GM21528 (cell line): ENCODE results near the gene BAZ1A.
"Not testable (repeated sequence)": the region's sequence is repeated elsewhere in the genome, so short reads cannot be mapped to it uniquely, and the experiment has no call there.

ENCODE experiments used
- ATAC-seq: cut with Tn5 transposase; IDR thresholded peaks from one replicate; pipeline ENCODE4 v1.9.1; 2021; ENCODE audit warnings: mild to moderate bottlenecking, moderate library complexity; ENCODE audit not compliant: unreplicated experiment, low FRiP score

Gene BAZ1A

GRCh38 chr14:34792598-34792997, 82.6 kb downstream of the BAZ1A start:
- ATAC-seq = no peak

GRCh38 chr14:34785223-34786006, 89.7 kb downstream of the BAZ1A start:
- ATAC-seq = no peak

- no peak for ATAC-seq
These were observed 93.1 kb downstream of the BAZ1A start for GRCh38 chr14:34782031-34782430.

- ATAC-seq = no peak
These were observed 93.9 kb downstream of the BAZ1A start for GRCh38 chr14:34781242-34781641.

GRCh38 chr14:34780646-34781045, 94.5 kb downstream of the BAZ1A start:
- no peak for ATAC-seq

DNA sequence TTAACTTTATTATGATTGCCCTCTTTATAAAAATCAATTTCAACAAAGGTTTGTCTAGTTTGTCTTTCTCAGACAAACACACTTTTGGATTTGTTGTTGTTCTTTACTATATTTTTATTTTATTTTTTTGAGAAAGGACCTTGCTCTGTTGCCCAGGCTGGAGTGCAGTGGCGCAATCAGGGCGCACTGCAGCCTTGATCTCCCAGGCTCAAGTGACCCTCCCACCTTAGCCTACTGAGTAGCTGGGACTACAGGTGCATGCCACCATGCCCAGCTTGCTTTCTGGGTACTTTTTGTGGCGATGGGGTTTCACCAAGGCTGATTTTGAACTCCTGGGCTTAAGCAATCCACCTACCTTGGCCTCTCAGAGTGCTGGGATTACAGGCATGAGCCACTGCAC, 96.4 kb downstream of the BAZ1A start:
- ATAC-seq = no peak

DNA sequence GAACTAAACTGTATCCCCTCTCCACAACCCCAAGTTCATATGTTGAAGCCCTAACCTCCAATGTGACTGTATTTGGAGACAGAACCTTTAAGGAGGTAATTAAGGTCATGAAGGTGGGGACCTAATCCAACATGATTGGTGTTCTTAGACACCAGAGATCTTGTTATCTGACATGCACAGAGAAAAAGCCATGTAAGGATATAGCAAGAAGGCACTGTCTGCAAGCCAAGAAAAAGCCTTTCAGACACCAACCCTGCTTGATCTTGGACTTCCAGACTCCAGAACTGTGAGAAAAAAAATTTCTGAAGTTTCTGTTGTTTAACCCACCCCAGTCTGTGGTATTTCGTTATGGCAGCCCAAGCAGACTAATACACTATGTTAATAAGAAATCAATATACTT, 98.5 kb downstream of the BAZ1A start:
- no peak for ATAC-seq

GRCh38 chr14:34775922-34776321, 99.2 kb downstream of the BAZ1A start:
- no peak for ATAC-seq

DNA sequence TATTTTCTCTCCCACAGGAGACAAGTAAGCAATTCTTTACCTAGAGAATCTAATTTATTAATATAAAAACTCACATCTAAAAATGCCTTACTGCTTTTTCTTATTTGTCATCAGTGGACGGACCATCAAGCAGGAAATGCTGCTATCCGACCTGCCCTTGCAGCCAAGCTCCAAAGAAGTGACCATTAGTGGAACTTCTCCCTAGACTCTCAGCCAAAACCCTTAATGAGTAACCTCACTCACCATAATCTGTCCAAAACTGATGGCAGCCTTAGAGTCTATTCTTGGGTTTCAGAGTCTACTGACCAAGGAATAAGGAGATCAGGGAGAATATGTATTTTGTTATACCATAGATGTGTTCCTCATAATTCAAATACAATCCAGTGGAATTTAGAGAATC, 99.8 kb downstream of the BAZ1A start:
- no peak for ATAC-seq

- no peak for ATAC-seq
These were observed 104.3 kb downstream of the BAZ1A start for GRCh38 chr14:34770901-34771300.

- no peak for ATAC-seq
These were observed 108.6 kb downstream of the BAZ1A start for GRCh38 chr14:34766606-34767005.

- ATAC-seq = no peak
These were observed 109.1 kb downstream of the BAZ1A start for GRCh38 chr14:34766060-34766459.

- ATAC-seq = no peak
These were observed 119.9 kb downstream of the BAZ1A start for GRCh38 chr14:34755215-34755614.

DNA sequence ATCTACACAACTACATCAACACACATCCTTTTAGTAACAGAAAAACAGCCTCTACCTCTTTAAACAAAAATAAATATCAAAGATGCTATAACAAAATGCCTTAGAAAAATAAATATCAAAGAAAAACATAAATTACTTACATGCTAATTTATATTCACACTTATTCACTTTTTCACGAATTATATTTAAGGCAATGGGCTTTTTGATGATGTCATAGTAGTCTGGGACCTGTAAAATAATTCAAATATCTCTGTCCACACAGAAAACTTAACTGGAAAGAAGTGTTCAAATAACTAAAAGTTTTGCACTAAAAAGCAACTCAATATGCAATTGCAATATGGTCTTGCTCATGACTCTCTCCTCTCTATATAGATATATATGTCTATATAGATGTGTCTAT, 120.5 kb downstream of the BAZ1A start:
- no peak for ATAC-seq

GRCh38 chr14:34750670-34751069, 124.5 kb downstream of the BAZ1A start:
- no peak for ATAC-seq

- no peak for ATAC-seq
These were observed 124.9 kb downstream of the BAZ1A start for GRCh38 chr14:34750233-34750632.

- no peak for ATAC-seq
These were observed 125.8 kb downstream of the BAZ1A start for GRCh38 chr14:34749408-34749807.

GRCh38 chr14:34742270-34743115, 132.7 kb downstream of the BAZ1A start:
- ATAC-seq = no peak

DNA sequence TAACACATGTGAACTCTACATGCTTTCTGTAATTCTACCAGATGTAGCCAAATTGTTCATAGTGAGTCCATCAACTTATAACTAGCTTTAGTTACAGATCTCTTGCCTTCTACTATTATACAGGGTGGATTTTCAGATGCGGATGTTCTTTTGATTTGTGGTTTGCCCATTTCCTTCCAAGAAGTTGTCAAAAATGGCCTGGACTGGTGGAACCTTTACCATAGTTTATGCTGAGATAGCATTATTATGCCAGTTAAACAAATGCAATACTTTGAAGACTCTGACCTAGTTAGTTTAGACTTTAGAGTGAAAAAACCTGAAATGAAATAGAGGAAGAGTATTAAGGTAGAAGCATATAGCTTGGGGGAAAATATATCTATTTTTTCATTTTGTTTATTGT, 133.3 kb downstream of the BAZ1A start:
- ATAC-seq = no peak

GRCh38 chr14:34740139-34740538, 135.0 kb downstream of the BAZ1A start:
- ATAC-seq = not testable (repeated sequence)

GRCh38 chr14:34737079-34737478, 138.1 kb downstream of the BAZ1A start:
- not testable (repeated sequence) for ATAC-seq

- no peak for ATAC-seq
These were observed 141.9 kb downstream of the BAZ1A start for GRCh38 chr14:34733245-34733644.
